Inferior parietal cortex (tissue), 1 donor: Measurements from ENCODE around the gene WDR46.
A peak's percentile ranks its signal among the peaks of the same experiment; 100 is the strongest.

Source experiments
- DNase-seq: peaks from one replicate; pipeline ENCODE4 v3.0.0-alpha.2; 2016; ENCODE audit errors: extremely low spot score

WDR46 gene

GRCh38 chr6:33313709-33314514, 24.9 kb upstream of the WDR46 start, which contains the start of gene TAPBP:
Gene TAPBP (minus strand): TSS chr6:33314078. CDS start chr6:33314041, 37 bp downstream.
- DNase-seq = peak; percentile 52

GRCh38 chr6:33313105-33313708, 24.2 kb upstream of the WDR46 start:
- DNase-seq = no peak

GRCh38 chr6:33312361-33313104, 23.5 kb upstream of the WDR46 start:
- DNase-seq = peak; percentile 55

GRCh38 chr6:33306356-33306755, 17.3 kb upstream of the WDR46 start:
- no peak for DNase-seq

- no peak for DNase-seq
Observed at GRCh38 chr6:33305052-33305451, 16.0 kb upstream of the WDR46 start.

- DNase-seq = no peak
Observed at GRCh38 chr6:33304216-33304615, 15.2 kb upstream of the WDR46 start.

- DNase-seq = no peak
Observed at GRCh38 chr6:33301877-33302276, 12.8 kb upstream of the WDR46 start.

- DNase-seq = peak; percentile 95
Observed at GRCh38 chr6:33299237-33299944, 10.4 kb upstream of the WDR46 start.

- DNase-seq = no peak
Observed at GRCh38 chr6:33298773-33299236, 9.8 kb upstream of the WDR46 start, which contains the start of gene RGL2. Gene RGL2 (minus strand): TSS chr6:33298942. CDS start chr6:33298610, 332 bp downstream.

- DNase-seq = no peak
Observed at GRCh38 chr6:33297956-33298772, 9.1 kb upstream of the WDR46 start.

GRCh38 chr6:33297406-33297955, 8.4 kb upstream of the WDR46 start:
- no peak for DNase-seq

- no peak for DNase-seq
Observed at GRCh38 chr6:33296797-33297405, 7.9 kb upstream of the WDR46 start.

- DNase-seq = no peak
Observed at GRCh38 chr6:33295621-33296369, 6.8 kb upstream of the WDR46 start.

GRCh38 chr6:33294086-33294823, 5.2 kb upstream of the WDR46 start:
- DNase-seq = no peak

GRCh38 chr6:33292996-33293682, 4.1 kb upstream of the WDR46 start:
- DNase-seq = no peak

- no peak for DNase-seq
Observed at GRCh38 chr6:33290459-33290858, 1.4 kb upstream of the WDR46 start.

GRCh38 chr6:33289784-33290315, 811 bp upstream of the WDR46 start:
- DNase-seq = no peak
